B cell (primary cell): ENCODE data around the gene NRN1L. TPM values are rescaled to one million over a fixed set of nuclear protein-coding genes. Genes with fewer than 3 reads are reported as not detected.

Experiments used
- ATAC-seq: fragments of 200-7000 bp; cut with Tn5 transposase; one replicate; pipeline ENCODE4 v1.10.0; 2021; ENCODE audit warnings: low read depth, mild to moderate bottlenecking, moderate number of reproducible peaks, moderate library complexity
- CTCF ChIA-PET: fragments of 350-600 bp; sonication (Branson Sonifier 250); formaldehyde crosslinking; loops from one replicate; lab custom pipeline; 2021; ENCODE audit warnings: antibody characterized with exemption, inconsistent platforms; lab: Charles Lee
- POLR2A ChIA-PET: fragments of 350-600 bp; sonication (Branson Sonifier 250); formaldehyde crosslinking; loops from one replicate; lab custom pipeline; 2021; ENCODE audit warnings: antibody characterized with exemption; lab: Charles Lee
- DNase-seq: peaks from one replicate; pipeline ENCODE4 v3.0.0; 2013
- H2AFZ ChIP-seq: 2 replicates; pipeline ENCODE4 v1.6.1; 2012; ENCODE audit warnings: mild to moderate bottlenecking, low read depth, low read length; ENCODE audit not compliant: insufficient read depth, poor library complexity, severe bottlenecking
- H3K27ac ChIP-seq, 2 donors: 1 replicate in 1 of 2; 2 replicates in 1 of 2; pipeline ENCODE4 v1.5.1; 2012 to 2013; ENCODE audit warnings: low read length in 2 of 2, mild to moderate bottlenecking in 2 of 2, moderate library complexity in 1 of 2
- H3K27me3 ChIP-seq, 4 experiments: fragments of 200-600 bp in 1 of 4; sonication (generic) in 1 of 4; replicated peaks in 1 of 4; 1 replicate in 2 of 4; 2 replicates in 2 of 4; pipeline versions ENCODE4 v1.6.1 to v1.7.0; 2013 to 2016; ENCODE audit warnings: low read length in 3 of 4, mild to moderate bottlenecking in 2 of 4, mixed read lengths in 1 of 4, moderate library complexity in 1 of 4; ENCODE audit not compliant: insufficient read depth in 4 of 4, control insufficient read depth in 3 of 4; ENCODE audit errors: control extremely low read depth in 1 of 4
- H3K36me3 ChIP-seq, 2 experiments: replicated peaks in 1 of 2; 1 replicate in 1 of 2; 2 replicates in 1 of 2; pipeline versions ENCODE4 v1.6.1 to v1.7.1; 2013; ENCODE audit warnings: low read length in 1 of 2; ENCODE audit not compliant: insufficient read depth in 2 of 2, control insufficient read depth in 1 of 2; ENCODE audit errors: control extremely low read depth in 1 of 2, extremely low read depth in 1 of 2
- H3K4me1 ChIP-seq, 2 donors: fragments of 200-600 bp in 1 of 2; sonication (generic) in 1 of 2; 1 replicate in 1 of 2; 2 replicates in 1 of 2; pipeline versions ENCODE4 v1.5.1 to v1.6.1; 2013 to 2017; ENCODE audit warnings: low read length in 2 of 2; ENCODE audit not compliant: control insufficient read depth in 2 of 2, insufficient read depth in 2 of 2
- H3K4me2 ChIP-seq: replicated peaks from 2 replicates; pipeline ENCODE3; 2012; ENCODE audit warnings: mild to moderate bottlenecking, low read depth, low read length; ENCODE audit not compliant: poor library complexity, severe bottlenecking
- H3K4me3 ChIP-seq, 5 experiments: fragments of 200-600 bp in 1 of 5; sonication (generic) in 1 of 5; 1 replicate in 3 of 5; 2 replicates in 2 of 5; pipeline versions ENCODE4 v1.5.1 to v1.7.0; 2011 to 2016; ENCODE audit warnings: low read length in 4 of 5, mild to moderate bottlenecking in 4 of 5, low read depth in 2 of 5, control low read depth in 1 of 5, moderate library complexity in 1 of 5; ENCODE audit not compliant: insufficient read depth in 1 of 5; ENCODE audit errors: control extremely low read depth in 1 of 5, extremely low read depth in 1 of 5
- H3K79me2 ChIP-seq: fragments of 200-600 bp; sonication (generic); one replicate; pipeline ENCODE4 v1.6.0; 2016; ENCODE audit warnings: low read length; ENCODE audit not compliant: control insufficient read depth, insufficient read depth
- H3K9ac ChIP-seq: fragments of 200-600 bp; sonication (generic); 2 replicates; pipeline ENCODE4 v1.6.1; 2017; ENCODE audit warnings: mild to moderate bottlenecking, low read length, moderate library complexity
- H3K9me3 ChIP-seq, 3 donors: one replicate each; pipeline versions ENCODE4 v1.6.1 to v1.7.1; 2013; ENCODE audit warnings: low read length in 2 of 3; ENCODE audit not compliant: control insufficient read depth in 2 of 3, insufficient read depth in 1 of 3; ENCODE audit errors: control extremely low read depth in 1 of 3
- H4K20me1 ChIP-seq: 2 replicates; pipeline ENCODE4 v1.6.0; 2012; ENCODE audit warnings: mild to moderate bottlenecking, low read length; ENCODE audit not compliant: insufficient read depth, control insufficient read depth, poor library complexity, severe bottlenecking
- H3K27ac Mint-ChIP-seq: one replicate; pipeline ENCODE4 v1.8.0; 2021; ENCODE audit warnings: mixed read lengths
- H3K27me3 Mint-ChIP-seq: one replicate; pipeline ENCODE4 v1.8.0; 2021; ENCODE audit warnings: mixed read lengths
- H3K4me1 Mint-ChIP-seq: one replicate; pipeline ENCODE4 v1.8.0; 2021; ENCODE audit warnings: mixed read lengths
- H3K4me3 Mint-ChIP-seq: one replicate; pipeline ENCODE4 v1.8.0; 2021; ENCODE audit warnings: mixed read lengths
- H3K9me3 Mint-ChIP-seq: one replicate; pipeline ENCODE4 v1.8.0; 2022; ENCODE audit warnings: mixed read lengths; ENCODE audit not compliant: insufficient read depth
- EZH2 ChIP-seq: IDR thresholded peaks from 2 replicates; pipeline ENCODE4 v1.6.1; 2012; ENCODE audit warnings: borderline replicate concordance, low read depth, mild to moderate bottlenecking, moderate library complexity, low read length; ENCODE audit not compliant: insufficient read depth, poor library complexity, severe bottlenecking
- WGBS: methylation state at CpG from one replicate; pipeline ENCODE4 v1.1.5; 2013; ENCODE audit warnings: missing lambda C conversion rate; ENCODE audit not compliant: insufficient coverage; 5-methylcytosine and 5-hydroxymethylcytosine counted together
- intact Hi-C: fragments of 100-400 bp; cut with micrococcal nuclease; formaldehyde crosslinking; loops from one replicate; pipeline ENCODE4 v1.10.0; 2022
- polyA plus RNA-seq: library from polyadenylated mRNA; depleted of rRNA; stranded (reverse); fragments of >200 nt; gene quantifications from 2 replicates; pipeline ENCODE4 v1.2.3, GENCODE V29; 2012
- total RNA-seq, 2 donors: library from RNA; stranded (reverse); fragments of 120-200 nt in 1 of 2; gene quantifications; 1 replicate in 1 of 2; 2 replicates in 1 of 2; pipeline versions ENCODE4 v1.2.3 to v1.2.4, GENCODE V29; 2013 to 2022
- TF ChIP-seq, protein P1 (sequence below): fragments of 200-600 bp; IDR thresholded peaks from one replicate; pipeline ENCODE4 v1.8.0; 2022; ENCODE audit warnings: antibody characterized with exemption, mild to moderate bottlenecking

The NRN1L gene
- total and polyA plus RNA-seq, 2 donors (not counting 1 experiment from before 2014, with no cell fraction given): 2.1 to 4.1 TPM

DNA sequence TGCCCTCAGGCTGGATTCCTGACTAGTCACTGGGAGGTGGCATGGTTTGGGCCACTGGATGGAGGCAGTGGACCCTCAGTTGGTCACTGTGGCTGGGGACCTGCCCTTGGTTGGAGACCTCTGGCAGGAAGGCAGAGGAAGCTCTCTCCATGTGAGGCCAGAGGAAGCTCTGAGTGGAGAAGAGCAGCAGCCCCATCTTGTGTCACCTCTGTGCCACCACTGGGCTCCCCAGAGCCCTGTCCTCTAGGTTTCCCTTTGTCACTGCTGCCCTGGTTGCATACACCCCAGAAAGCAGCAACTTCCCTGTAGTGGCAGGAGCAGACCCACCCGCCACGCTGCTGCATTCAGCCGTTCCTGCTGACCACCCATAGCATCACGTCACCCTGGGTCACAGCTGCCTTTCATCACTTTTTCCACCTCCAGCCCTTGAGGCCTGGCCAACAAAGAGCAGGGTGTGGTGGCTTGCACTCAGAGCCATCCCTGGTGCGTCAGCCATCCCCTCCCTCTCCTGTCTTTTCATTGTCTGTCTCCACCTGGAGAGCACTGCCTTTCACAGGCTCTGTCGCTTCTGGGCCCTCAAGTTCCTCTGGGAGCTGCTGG lies 35.0 kb downstream of the NRN1L start:
- H2AFZ ChIP-seq: no peak overlapping the region
- H3K4me1 ChIP-seq: peaks cover 0 to 4% of the 10 kb centered on the region in 2 donors
- H3K9ac ChIP-seq: no peak overlapping the region
- no peak for TF ChIP-seq EZH2
- TF ChIP-seq, protein P1, sequence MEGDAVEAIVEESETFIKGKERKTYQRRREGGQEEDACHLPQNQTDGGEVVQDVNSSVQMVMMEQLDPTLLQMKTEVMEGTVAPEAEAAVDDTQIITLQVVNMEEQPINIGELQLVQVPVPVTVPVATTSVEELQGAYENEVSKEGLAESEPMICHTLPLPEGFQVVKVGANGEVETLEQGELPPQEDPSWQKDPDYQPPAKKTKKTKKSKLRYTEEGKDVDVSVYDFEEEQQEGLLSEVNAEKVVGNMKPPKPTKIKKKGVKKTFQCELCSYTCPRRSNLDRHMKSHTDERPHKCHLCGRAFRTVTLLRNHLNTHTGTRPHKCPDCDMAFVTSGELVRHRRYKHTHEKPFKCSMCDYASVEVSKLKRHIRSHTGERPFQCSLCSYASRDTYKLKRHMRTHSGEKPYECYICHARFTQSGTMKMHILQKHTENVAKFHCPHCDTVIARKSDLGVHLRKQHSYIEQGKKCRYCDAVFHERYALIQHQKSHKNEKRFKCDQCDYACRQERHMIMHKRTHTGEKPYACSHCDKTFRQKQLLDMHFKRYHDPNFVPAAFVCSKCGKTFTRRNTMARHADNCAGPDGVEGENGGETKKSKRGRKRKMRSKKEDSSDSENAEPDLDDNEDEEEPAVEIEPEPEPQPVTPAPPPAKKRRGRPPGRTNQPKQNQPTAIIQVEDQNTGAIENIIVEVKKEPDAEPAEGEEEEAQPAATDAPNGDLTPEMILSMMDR: no peak
- Mint-ChIP-seq H3K4me3 (no peak overlapping the region), H3K4me1 (peaks cover 4% of the 10 kb centered on the region), H3K27ac (no peak overlapping the region), H3K9me3 (no peaks in the 10 kb centered on the region), H3K27me3 (no peaks in the 10 kb centered on the region)
- no peak overlapping the region for H3K4me2 ChIP-seq
- no peaks in the 10 kb centered on the region for H3K27me3 ChIP-seq
- no peak overlapping the region for H3K4me3 ChIP-seq
- H3K36me3 ChIP-seq: peaks cover 0 to 31% of the 10 kb centered on the region in 2 experiments
- no peak for DNase-seq
- ATAC-seq: no peak
- POLR2A ChIA-PET: no interaction called here
- no peak overlapping the region for H3K27ac ChIP-seq
- intact Hi-C loops: no loop called here
- H4K20me1 ChIP-seq: peaks cover 56% of the 10 kb centered on the region
- WGBS: 93% methylated on average over 6 of the region's 6 CpGs
- no peaks in the 10 kb centered on the region for H3K9me3 ChIP-seq
- CTCF ChIA-PET: interaction anchor here (1.0 kb wide), 1 partner anchor 36 kb away, joined by 3 read pairs; the partner anchor contains the start of gene NRN1L
- H3K79me2 ChIP-seq: peaks cover 75% of the 10 kb centered on the region

DNA sequence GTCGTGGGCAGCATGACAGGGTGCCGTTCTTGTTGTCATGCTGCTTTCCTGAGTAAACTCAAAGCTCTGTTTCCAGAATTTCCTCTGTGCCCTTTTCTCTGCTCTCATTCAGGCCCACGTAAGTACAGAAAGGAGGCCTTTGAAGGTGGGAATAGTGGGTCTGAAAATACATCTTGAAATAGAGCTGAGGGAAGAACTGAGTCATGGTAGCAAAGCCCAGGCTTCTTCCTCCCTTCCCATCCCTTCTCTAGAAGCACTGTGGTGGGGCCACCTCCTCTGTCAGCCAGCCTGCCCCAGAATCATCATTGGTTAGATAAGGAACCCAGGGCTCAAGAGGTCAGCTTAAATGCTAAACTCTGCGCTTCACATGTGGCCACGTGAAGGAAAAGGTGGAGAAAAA lies 37.5 kb downstream of the NRN1L start:
- TF ChIP-seq EZH2: no peak
- TF ChIP-seq, protein P1: no peak
- Histone ChIP-seq H3K27me3 (no peaks in the 10 kb centered on the region), H3K4me1 (peaks cover 9 to 22% of the 10 kb centered on the region in 2 donors), H2AFZ (no peak overlapping the region), H3K36me3 (peaks cover 0 to 20% of the 10 kb centered on the region in 2 experiments), H3K9ac (no peak overlapping the region), H4K20me1 (peaks cover 40% of the 10 kb centered on the region), H3K27ac (no peak overlapping the region), H3K79me2 (peaks cover 50% of the 10 kb centered on the region), H3K4me3 (no peak overlapping the region), H3K9me3 (no peaks in the 10 kb centered on the region), H3K4me2 (no peak overlapping the region)
- Mint-ChIP-seq H3K4me1 (peaks cover 20% of the 10 kb centered on the region), H3K27me3 (no peaks in the 10 kb centered on the region), H3K9me3 (no peaks in the 10 kb centered on the region), H3K27ac (no peak overlapping the region), H3K4me3 (no peak overlapping the region)
- intact Hi-C loops: no loop called here
- no peak for ATAC-seq
- POLR2A ChIA-PET: no interaction called here
- no peak for DNase-seq
- 95% methylated on average over 4 of the region's 5 CpGs for WGBS
- CTCF ChIA-PET: interaction anchor here (0.6 kb wide), 1 partner anchor 56 kb away, joined by 3 read pairs; no protein-coding TSS in a partner anchor
